H9 (cell line): ENCODE measurements around the gene MED20. TPM values are rescaled to one million over a fixed set of nuclear protein-coding genes. Genes with fewer than 3 reads are reported as not detected.

Experiments
- DNase-seq: peaks from one replicate; pipeline ENCODE4 v3.0.0-alpha.2; 2017
- H2AFZ ChIP-seq: one replicate; pipeline ENCODE4 v1.6.1; 2013; ENCODE audit warnings: mild to moderate bottlenecking, low read length, control low read depth, moderate library complexity
- H2AK5ac ChIP-seq: 2 replicates; pipeline ENCODE4 v1.6.1; 2013; ENCODE audit warnings: low read length, control low read depth, mixed read lengths; ENCODE audit not compliant: insufficient read length
- H2BK120ac ChIP-seq: one replicate; pipeline ENCODE4 v1.6.1; 2013; ENCODE audit warnings: low read depth, mild to moderate bottlenecking, low read length, control low read depth, inconsistent platforms; ENCODE audit not compliant: poor library complexity, severe bottlenecking
- H2BK12ac ChIP-seq: 2 replicates; pipeline ENCODE4 v1.6.1; 2013; ENCODE audit warnings: low read length, control low read depth, mixed read lengths, low read depth; ENCODE audit not compliant: insufficient read length
- H2BK15ac ChIP-seq: 2 replicates; pipeline ENCODE4 v1.6.1; 2013; ENCODE audit warnings: low read depth, low read length, control low read depth
- H2BK20ac ChIP-seq: one replicate; pipeline ENCODE4 v1.6.1; 2013; ENCODE audit warnings: low read depth, mild to moderate bottlenecking, low read length, control low read depth, inconsistent platforms; ENCODE audit not compliant: poor library complexity, severe bottlenecking
- H2BK5ac ChIP-seq: 2 replicates; pipeline ENCODE4 v1.6.1; 2013; ENCODE audit warnings: low read length, control low read depth, mixed read lengths; ENCODE audit not compliant: insufficient read length
- H3K14ac ChIP-seq: 2 replicates; pipeline ENCODE4 v1.6.1; 2013; ENCODE audit warnings: low read length, control low read depth; ENCODE audit not compliant: insufficient read depth
- H3K18ac ChIP-seq: 2 replicates; pipeline ENCODE4 v1.6.1; 2013; ENCODE audit warnings: low read depth, mild to moderate bottlenecking, mixed read lengths, low read length, control low read depth; ENCODE audit not compliant: insufficient read length
- H3K23ac ChIP-seq: 2 replicates; pipeline ENCODE4 v1.6.1; 2013; ENCODE audit warnings: low read length, control low read depth, mixed read lengths, low read depth; ENCODE audit not compliant: insufficient read length
- H3K23me2 ChIP-seq: 2 replicates; pipeline ENCODE4 v1.6.1; 2013; ENCODE audit warnings: low read depth, mild to moderate bottlenecking, mixed read lengths, low read length, control low read depth; ENCODE audit not compliant: insufficient read length, poor library complexity, severe bottlenecking
- H3K27ac ChIP-seq: 2 replicates; pipeline ENCODE4 v1.5.1; 2013; ENCODE audit warnings: low read length, control low read depth, mixed read lengths, low read depth; ENCODE audit not compliant: insufficient read length
- H3K27me3 ChIP-seq: 2 replicates; pipeline ENCODE4 v1.6.1; 2013; ENCODE audit warnings: low read length, control low read depth, inconsistent platforms; ENCODE audit not compliant: insufficient read depth
- H3K4ac ChIP-seq: 2 replicates; pipeline ENCODE4 v1.6.1; 2013; ENCODE audit warnings: low read depth, mild to moderate bottlenecking, control low read depth, inconsistent platforms, low read length, moderate library complexity
- H3K4me1 ChIP-seq: 2 replicates; pipeline ENCODE4 v1.6.1; 2013; ENCODE audit warnings: low read length, control low read depth, inconsistent platforms; ENCODE audit not compliant: insufficient read depth
- H3K4me2 ChIP-seq: 2 replicates; pipeline ENCODE4 v1.6.1; 2013; ENCODE audit warnings: low read length, control low read depth, mixed read lengths; ENCODE audit not compliant: insufficient read length, insufficient read depth
- H3K56ac ChIP-seq: 2 replicates; pipeline ENCODE4 v1.6.1; 2013; ENCODE audit warnings: low read depth, mild to moderate bottlenecking, mixed read lengths, low read length, control low read depth; ENCODE audit not compliant: insufficient read length
- H3K79me1 ChIP-seq: 2 replicates; pipeline ENCODE4 v1.6.1; 2013; ENCODE audit warnings: low read depth, mild to moderate bottlenecking, moderate library complexity, low read length, control low read depth, inconsistent platforms; ENCODE audit not compliant: insufficient read depth, poor library complexity, severe bottlenecking
- H3K79me2 ChIP-seq: 2 replicates; pipeline ENCODE4 v1.6.1; 2013; ENCODE audit warnings: low read length, control low read depth, inconsistent platforms; ENCODE audit not compliant: insufficient read depth
- H3K9ac ChIP-seq: 2 replicates; pipeline ENCODE4 v1.6.1; 2013; ENCODE audit warnings: low read length, control low read depth, mixed read lengths; ENCODE audit not compliant: insufficient read length; ENCODE audit errors: extremely low read depth
- H3K9me3 ChIP-seq: one replicate; pipeline ENCODE4 v1.6.1; 2013; ENCODE audit warnings: low read depth, low read length, inconsistent platforms; ENCODE audit not compliant: control insufficient read depth
- H3T11ph ChIP-seq: one replicate; pipeline ENCODE4 v1.6.1; 2013; ENCODE audit warnings: mild to moderate bottlenecking, low read length, control low read depth, inconsistent platforms
- H4K20me1 ChIP-seq: one replicate; pipeline ENCODE4 v1.6.1; 2013; ENCODE audit not compliant: control insufficient read depth, insufficient read length, insufficient read depth
- H4K5ac ChIP-seq: 2 replicates; pipeline ENCODE4 v1.6.1; 2013; ENCODE audit warnings: low read depth, mild to moderate bottlenecking, mixed read lengths, low read length, control low read depth; ENCODE audit not compliant: insufficient read length
- H4K8ac ChIP-seq: replicated peaks from 2 replicates; pipeline ENCODE4 v1.6.1; 2013; ENCODE audit warnings: low read length, control low read depth, mixed read lengths, low read depth; ENCODE audit not compliant: insufficient read length
- H4K91ac ChIP-seq: 2 replicates; pipeline ENCODE4 v1.6.1; 2013; ENCODE audit warnings: low read depth, mild to moderate bottlenecking, moderate library complexity, mixed read lengths, low read length, control low read depth; ENCODE audit not compliant: insufficient read length
- H3K27ac Mint-ChIP-seq, 3 experiments: 2 replicates in 2 of 3; 3 replicates in 1 of 3; pipeline ENCODE4 v1.8.0; 2020 to 2021; ENCODE audit warnings: mixed read lengths in 3 of 3, mild to moderate bottlenecking in 1 of 3, moderate library complexity in 1 of 3
- H3K27me3 Mint-ChIP-seq: 2 replicates; pipeline ENCODE4 v1.8.0; 2021; ENCODE audit warnings: low read depth, mild to moderate bottlenecking, moderate library complexity, mixed read lengths
- H3K36me3 Mint-ChIP-seq, 3 experiments: 2 replicates in 2 of 3; 3 replicates in 1 of 3; pipeline ENCODE4 v1.8.0; 2020 to 2021; ENCODE audit warnings: low read depth in 3 of 3, mixed read lengths in 3 of 3; ENCODE audit not compliant: insufficient read depth in 1 of 3
- H3K4me1 Mint-ChIP-seq, 2 experiments: 2 replicates each; pipeline ENCODE4 v1.8.0; 2020; ENCODE audit warnings: mixed read lengths in 2 of 2
- H3K4me3 Mint-ChIP-seq, 2 experiments: 2 replicates in 1 of 2; 3 replicates in 1 of 2; pipeline ENCODE4 v1.8.0; 2020 to 2021; ENCODE audit warnings: mild to moderate bottlenecking in 2 of 2, mixed read lengths in 2 of 2, moderate library complexity in 1 of 2
- H3K9me3 Mint-ChIP-seq, 2 experiments: 2 replicates in 1 of 2; 3 replicates in 1 of 2; pipeline ENCODE4 v1.8.0; 2020; ENCODE audit warnings: mild to moderate bottlenecking in 2 of 2, mixed read lengths in 2 of 2, moderate library complexity in 1 of 2
- CTCF ChIP-seq: fragments of 200-600 bp; sonication (generic); conservative IDR thresholded peaks from 3 replicates; pipeline ENCODE4 v1.8.0; 2021; ENCODE audit warnings: antibody characterized with exemption, mild to moderate bottlenecking
- WGBS: extraction: QIAGEN DNeasy Blood & Tissue Kit; methylation state at CpG from one replicate; pipeline ENCODE4 v1.1.7; 2013; ENCODE audit warnings: missing lambda C conversion rate, low lambda C conversion rate, mixed read lengths; ENCODE audit not compliant: insufficient read length; ENCODE audit errors: extremely low coverage; 5-methylcytosine and 5-hydroxymethylcytosine counted together
- total RNA-seq: library from RNA; stranded (reverse); gene quantifications from 2 replicates; pipeline ENCODE4 v1.2.1, GENCODE V29; 2021

MED20 gene
- total RNA-seq, 1 experiment from 2014 or later: 28.9 TPM

- peaks cover 3% of the 10 kb centered on the region for H4K20me1 ChIP-seq
- peaks cover 27 to 74% (median 54%) of the 10 kb centered on the region in 3 experiments for H3K36me3 Mint-ChIP-seq
- H3K9me3 Mint-ChIP-seq: no peaks in the 10 kb centered on the region
These were observed 13.6 kb upstream of the MED20 start for GRCh38 chr6:41934278-41935192.

More at GRCh38 chr6:41934278-41935192, 13.6 kb upstream of the MED20 start:
- Histone ChIP-seq H2AK5ac (no peak overlapping the region), H3T11ph (no peak overlapping the region), H3K23ac (no peak overlapping the region), H3K79me1 (no peaks in the 10 kb centered on the region), H3K23me2 (no peaks in the 10 kb centered on the region), H2BK20ac (no peak overlapping the region), H2BK15ac (no peak overlapping the region), H3K4me2 (no peak overlapping the region), H3K27ac (no peak overlapping the region), H3K14ac (no peak overlapping the region; the same call in 1 of the 2 replicates), H4K5ac (no peak overlapping the region), H3K9me3 (no peaks in the 10 kb centered on the region), H3K56ac (no peak overlapping the region), H4K8ac (no peak overlapping the region), H3K27me3 (no peaks in the 10 kb centered on the region), H3K4ac (no peak overlapping the region), H2AFZ (no peak overlapping the region), H3K79me2 (no peaks in the 10 kb centered on the region), H4K91ac (no peak overlapping the region), H3K9ac (no peak overlapping the region), H2BK5ac (no peak overlapping the region), H3K18ac (no peak overlapping the region), H2BK120ac (no peak overlapping the region), H2BK12ac (no peak overlapping the region), H3K4me1 (peaks cover 5% of the 10 kb centered on the region; the same call in 1 of the 2 replicates)
- peaks cover 17 to 23% of the 10 kb centered on the region in 2 experiments for H3K4me1 Mint-ChIP-seq
- no peak overlapping the region for H3K4me3 Mint-ChIP-seq
- no peaks in the 10 kb centered on the region; the same call in 1 of the 2 replicates for H3K27me3 Mint-ChIP-seq
- peak overlapping the region in 1 of 3 experiments; percentile 81; a peak in 2 of 7 replicates for H3K27ac Mint-ChIP-seq
- no peak for DNase-seq
- no CpG with 5 or more reads among the region's 7 CpGs for WGBS
- no peak for TF ChIP-seq CTCF
